Natural killer cell (primary cell): ENCODE measurements around the gene SH3TC1. TPM values are rescaled to one million over a fixed set of nuclear protein-coding genes. Genes with fewer than 3 reads are reported as not detected.

ENCODE experiments used
- ATAC-seq, 3 donors: fragments of 150-1000 bp in 2 of 3; fragments of 200-7000 bp in 1 of 3; cut with Tn5 transposase; 1 replicate in 1 of 3; 2 replicates in 2 of 3; pipeline ENCODE4 v1.10.0; 2021; ENCODE audit warnings: mild to moderate bottlenecking in 2 of 3, moderate library complexity in 2 of 3
- DNase-seq, 2 donors: peaks; one replicate each; pipeline versions ENCODE4 v3.0.0 to v3.0.0-alpha.2; 2013 to 2021; ENCODE audit warnings: mixed read lengths in 1 of 2
- H3K27ac ChIP-seq: one replicate; pipeline ENCODE4 v1.5.1; 2013; ENCODE audit warnings: mild to moderate bottlenecking, low read length
- H3K27me3 ChIP-seq: one replicate; pipeline ENCODE4 v1.6.1; 2013; ENCODE audit warnings: low read length; ENCODE audit not compliant: control insufficient read depth, insufficient read depth
- H3K36me3 ChIP-seq: one replicate; pipeline ENCODE4 v1.6.1; 2013; ENCODE audit warnings: low read length; ENCODE audit not compliant: control insufficient read depth, insufficient read depth
- H3K4me1 ChIP-seq: one replicate; pipeline ENCODE4 v1.6.1; 2013; ENCODE audit warnings: low read length; ENCODE audit not compliant: control insufficient read depth, insufficient read depth
- H3K4me3 ChIP-seq: one replicate; pipeline ENCODE4 v1.5.1; 2013; ENCODE audit warnings: low read length
- H3K9me3 ChIP-seq: one replicate; pipeline ENCODE4 v1.6.1; 2013; ENCODE audit warnings: low read length; ENCODE audit not compliant: control insufficient read depth, insufficient read depth
- H3K27ac Mint-ChIP-seq, 2 donors: one replicate each; pipeline ENCODE4 v1.8.0; 2022; ENCODE audit warnings: mild to moderate bottlenecking in 2 of 2, mixed read lengths in 2 of 2, moderate library complexity in 1 of 2
- H3K27me3 Mint-ChIP-seq, 2 donors: one replicate each; pipeline ENCODE4 v1.8.0; 2022; ENCODE audit warnings: low read depth in 2 of 2, mixed read lengths in 2 of 2
- H3K36me3 Mint-ChIP-seq: one replicate; pipeline ENCODE4 v1.8.0; 2022; ENCODE audit warnings: mixed read lengths
- H3K4me1 Mint-ChIP-seq, 2 donors: one replicate each; pipeline ENCODE4 v1.8.0; 2022; ENCODE audit warnings: mixed read lengths in 2 of 2
- H3K4me3 Mint-ChIP-seq: one replicate; pipeline ENCODE4 v1.8.0; 2022; ENCODE audit warnings: mild to moderate bottlenecking, moderate library complexity, mixed read lengths
- H3K9me3 Mint-ChIP-seq, 2 donors: one replicate each; pipeline ENCODE4 v1.8.0; 2022; ENCODE audit warnings: mixed read lengths in 2 of 2
- CTCF ChIP-seq: fragments of 200-600 bp; IDR thresholded peaks from one replicate; pipeline ENCODE4 v1.8.0; 2022; ENCODE audit warnings: antibody characterized with exemption
- WGBS: methylation state at CpG from one replicate; pipeline ENCODE4 v1.1.7; 2013; ENCODE audit warnings: missing lambda C conversion rate; ENCODE audit not compliant: insufficient coverage; 5-methylcytosine and 5-hydroxymethylcytosine counted together
- intact Hi-C: fragments of 100-400 bp; cut with micrococcal nuclease; formaldehyde crosslinking; loops from one replicate; pipeline ENCODE4 v1.14.2; 2022
- total RNA-seq, 4 donors: library from RNA; stranded (reverse); fragments of 120-200 nt in 1 of 4; gene quantifications; one replicate each; pipeline versions ENCODE4 v1.2.3 to v1.2.4, GENCODE V29; 2013 to 2022

SH3TC1 gene
- total RNA-seq, 3 donors from 2014 or later (not counting 1 experiment from before 2014, with no cell fraction given) = 50.1 to 61.7 (median 54.9) TPM

- Mint-ChIP-seq H3K4me3 (peak overlapping the region; percentile 96), H3K27ac (peak overlapping the region; percentile 84 to 93), H3K9me3 (no peaks in the 10 kb centered on the region), H3K4me1 (peaks cover 23 to 59% of the 10 kb centered on the region in 2 donors), H3K27me3 (peaks cover 0 to 3% of the 10 kb centered on the region in 2 donors), H3K36me3 (no peaks in the 10 kb centered on the region)
- Histone ChIP-seq H3K4me3 (peak overlapping the region; percentile 60), H3K27me3 (no peaks in the 10 kb centered on the region), H3K36me3 (no peaks in the 10 kb centered on the region), H3K27ac (peak overlapping the region; percentile 66), H3K9me3 (no peaks in the 10 kb centered on the region), H3K4me1 (peaks cover 60% of the 10 kb centered on the region)
- intact Hi-C loops = loop anchor here (2.0 kb wide), 2 partner anchors 23 to 41 kb away; partner anchors contain the start of gene ABLIM2
- WGBS = 15% methylated on average over 26 of the region's 26 CpGs
- ATAC-seq (peak; percentile 60 to 69 (median 61)), DNase-seq (peak; percentile 40 to 63)
- no peak for TF ChIP-seq CTCF
These were observed 658 bp downstream of the SH3TC1 start for GRCh38 chr4:8199594-8200301.

- Mint-ChIP-seq H3K27ac (peak overlapping the region; percentile 84 to 93), H3K36me3 (no peaks in the 10 kb centered on the region), H3K4me1 (peaks cover 23 to 59% of the 10 kb centered on the region in 2 donors), H3K27me3 (peaks cover 0 to 3% of the 10 kb centered on the region in 2 donors), H3K9me3 (no peaks in the 10 kb centered on the region), H3K4me3 (peak overlapping the region; percentile 96)
- H3K9me3 ChIP-seq = no peaks in the 10 kb centered on the region
- no peaks in the 10 kb centered on the region for H3K36me3 ChIP-seq
- H3K4me1 ChIP-seq = peaks cover 65% of the 10 kb centered on the region
- DNase-seq (peak in 1 of 2 donors; percentile 67), ATAC-seq (peak in 1 of 3 donors; percentile 19)
- intact Hi-C loops = no loop called here
- 29% methylated on average over 30 of the region's 30 CpGs for WGBS
- peak overlapping the region; percentile 66 for H3K27ac ChIP-seq
- H3K27me3 ChIP-seq = no peaks in the 10 kb centered on the region
- TF ChIP-seq CTCF = no peak
- peak overlapping the region; percentile 60 for H3K4me3 ChIP-seq
These were observed 1.3 kb downstream of the SH3TC1 start for GRCh38 chr4:8200302-8200975.

GRCh38 chr4:8201321-8201781, 2.3 kb downstream of the SH3TC1 start:
- intact Hi-C loops = no loop called here
- H3K4me1 Mint-ChIP-seq = peaks cover 29 to 66% of the 10 kb centered on the region in 2 donors
- H3K4me1 ChIP-seq = peaks cover 74% of the 10 kb centered on the region

More at GRCh38 chr4:8201321-8201781, 2.3 kb downstream of the SH3TC1 start:
- H3K27me3 Mint-ChIP-seq = peaks cover 0 to 3% of the 10 kb centered on the region in 2 donors
- peak in 1 of 2 donors; percentile 77 for DNase-seq
- H3K9me3 Mint-ChIP-seq = no peaks in the 10 kb centered on the region
- peak in 1 of 3 donors; percentile 8 for ATAC-seq
- peak overlapping the region; percentile 60 for H3K4me3 ChIP-seq
- peak overlapping the region; percentile 96 for H3K4me3 Mint-ChIP-seq
- WGBS = 23% methylated on average over 9 of the region's 9 CpGs
- peak overlapping the region; percentile 66 for H3K27ac ChIP-seq
- no peaks in the 10 kb centered on the region for H3K36me3 ChIP-seq
- peak overlapping the region in 1 of 2 donors; percentile 93 for H3K27ac Mint-ChIP-seq
- no peaks in the 10 kb centered on the region for H3K9me3 ChIP-seq
- H3K27me3 ChIP-seq = no peaks in the 10 kb centered on the region
- TF ChIP-seq CTCF = no peak
- no peaks in the 10 kb centered on the region for H3K36me3 Mint-ChIP-seq
